ENCODE results near the gene PTPN2.
"Not testable (repeated sequence)": the region's sequence is repeated elsewhere in the genome, so short reads cannot be mapped to it uniquely, and the experiment has no call there.

The PTPN2 gene

DNA sequence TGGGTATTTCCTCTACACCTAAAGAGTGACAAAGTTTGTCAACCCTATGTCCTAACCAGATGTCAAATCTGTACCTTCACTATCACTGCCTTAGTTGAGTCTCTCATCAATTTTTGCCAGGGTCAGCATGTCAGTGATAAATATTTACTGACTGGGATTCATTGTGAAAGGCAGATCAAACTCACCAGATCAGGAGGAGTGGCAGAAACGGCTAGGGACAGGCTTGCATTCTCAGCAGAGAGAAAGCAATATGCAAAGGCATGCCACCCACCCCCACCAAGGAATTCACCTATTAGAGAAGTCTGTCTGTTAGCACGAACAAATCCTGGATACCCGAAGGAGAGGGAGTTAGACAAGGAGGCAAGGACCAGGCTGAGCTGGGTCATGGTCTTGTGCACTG lies 62.6 kb downstream of the PTPN2 start:
- no peak for DNase-seq

DNA sequence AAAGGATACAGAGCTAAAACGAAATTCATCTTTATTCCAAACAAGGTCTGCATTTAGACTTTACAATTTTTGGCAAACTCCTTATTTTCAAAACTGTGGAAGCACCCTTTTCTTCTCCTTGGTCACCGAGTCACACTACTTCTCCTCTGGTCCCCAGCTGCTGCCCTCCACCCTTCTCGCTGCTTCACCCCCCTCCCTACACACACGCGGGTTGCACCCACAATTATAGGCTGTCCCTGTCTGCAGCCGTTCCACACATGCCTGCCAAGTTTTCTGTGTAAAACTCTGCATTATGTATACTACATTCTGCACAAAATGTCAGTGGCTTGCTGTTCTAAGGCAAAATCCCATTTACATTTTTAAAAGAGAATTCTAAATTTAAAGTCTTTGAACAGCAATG lies 63.5 kb downstream of the PTPN2 start:
- DNase-seq, result no peak

DNA sequence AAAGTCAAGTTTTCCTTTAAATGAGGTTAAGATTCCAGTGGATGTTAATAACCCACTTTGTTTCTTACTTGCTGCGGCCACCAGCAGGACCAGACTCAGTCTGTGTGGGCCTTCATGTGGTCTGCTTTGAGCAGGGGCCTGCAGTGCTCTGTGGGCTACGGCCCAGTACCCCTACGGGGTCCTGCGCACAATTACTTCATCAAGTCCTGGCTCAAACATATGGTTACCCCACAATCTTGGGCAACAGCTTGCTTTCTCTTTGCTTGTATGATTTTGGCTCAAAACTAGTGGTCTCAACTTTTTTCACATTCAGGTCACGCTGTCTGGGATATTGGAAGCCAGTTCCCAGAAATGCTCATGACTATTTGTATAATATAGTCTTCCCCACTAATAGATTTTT lies 64.2 kb downstream of the PTPN2 start:
- DNase-seq, result no peak

DNA sequence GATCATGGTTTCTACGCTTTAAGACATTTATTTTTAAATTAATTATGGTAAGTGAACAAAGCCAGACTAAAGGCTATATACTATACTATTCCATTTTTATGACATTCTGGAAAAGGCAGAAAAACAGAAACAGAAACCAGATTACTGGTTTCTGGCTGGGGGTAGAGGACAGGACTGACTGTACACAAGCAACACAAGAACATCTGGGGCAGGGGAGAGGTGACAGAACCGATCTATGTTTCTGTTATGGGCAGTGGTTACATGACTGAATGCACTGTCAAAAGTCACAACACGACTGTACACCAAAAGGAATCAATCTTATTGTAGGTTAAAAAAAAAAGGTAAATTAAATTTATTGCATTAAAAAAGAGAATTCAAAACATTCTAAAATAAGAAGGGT lies 64.7 kb downstream of the PTPN2 start:
- no peak for DNase-seq

DNA sequence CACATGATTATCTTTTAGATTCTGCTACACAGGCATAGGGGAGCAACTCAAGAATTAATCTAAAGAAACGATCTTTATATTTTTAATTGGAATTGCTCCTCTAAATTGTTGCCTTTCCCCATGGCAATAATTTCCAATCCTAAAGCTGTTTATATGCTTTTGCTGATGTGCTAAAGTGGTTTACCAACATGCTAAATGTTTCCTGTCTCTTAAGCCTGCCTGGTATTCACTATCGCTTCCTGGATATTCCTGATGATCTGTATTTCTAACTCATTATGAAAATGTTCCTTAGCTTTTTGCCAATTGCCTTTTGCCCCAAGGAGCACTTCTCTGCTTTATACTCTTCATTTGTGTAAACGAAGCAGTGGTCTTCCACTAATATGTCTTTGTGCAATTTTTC lies 65.8 kb downstream of the PTPN2 start:
- no peak for DNase-seq

DNA sequence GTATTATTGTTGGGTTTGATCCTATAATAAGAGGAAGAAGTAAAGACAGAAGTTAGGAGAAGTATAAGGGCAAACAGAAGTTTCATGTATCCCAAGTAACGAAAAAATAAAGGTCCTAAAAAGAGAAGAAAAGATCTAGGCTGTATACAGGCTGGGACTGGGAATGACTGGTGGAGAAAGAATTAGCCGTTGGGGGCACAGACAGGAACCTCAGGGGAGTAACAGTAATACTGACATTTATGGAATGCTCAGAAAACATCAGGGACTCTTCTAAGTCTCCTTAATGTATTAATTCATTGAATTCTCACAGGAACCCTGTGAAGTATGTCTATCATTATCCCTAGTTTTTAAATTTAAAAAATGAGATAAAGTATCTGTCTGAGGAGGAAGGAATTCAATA lies 67.6 kb downstream of the PTPN2 start:
- DNase-seq, result no peak

DNA sequence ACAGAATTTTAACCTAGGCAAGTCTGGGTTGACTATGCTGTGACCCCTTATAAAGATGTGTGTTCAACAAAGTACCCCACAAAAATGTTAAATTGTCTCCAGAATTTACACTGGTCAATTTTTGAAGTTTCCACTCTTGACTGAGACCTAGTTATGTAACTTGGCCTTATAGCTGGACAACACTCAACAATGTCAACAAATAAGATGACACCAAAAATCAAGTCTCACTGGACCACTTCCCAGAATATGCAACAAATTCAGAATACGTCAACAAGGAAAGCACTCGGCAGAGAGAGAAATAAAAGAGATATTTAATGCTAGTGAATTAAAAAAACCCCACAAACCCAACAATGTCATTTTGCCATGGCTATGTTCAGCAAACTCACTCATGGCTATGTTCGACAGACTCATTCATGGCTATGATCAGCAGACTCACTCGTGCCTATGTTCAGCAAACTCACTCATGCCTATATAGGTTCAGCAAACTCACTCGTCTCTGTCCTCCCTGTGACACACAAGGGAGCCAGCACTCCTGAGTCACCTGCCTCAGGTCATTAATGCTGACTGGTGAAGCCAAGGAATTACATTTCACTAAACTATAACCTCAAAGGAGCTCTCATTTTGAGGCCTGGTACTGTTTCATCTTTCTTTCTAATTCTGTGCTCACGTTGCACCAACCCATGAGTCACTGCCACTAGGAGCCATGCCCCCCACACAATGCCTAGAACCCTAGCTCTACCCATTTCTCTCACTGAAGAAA lies 72.7 kb downstream of the PTPN2 start:
- no peak for DNase-seq

DNA sequence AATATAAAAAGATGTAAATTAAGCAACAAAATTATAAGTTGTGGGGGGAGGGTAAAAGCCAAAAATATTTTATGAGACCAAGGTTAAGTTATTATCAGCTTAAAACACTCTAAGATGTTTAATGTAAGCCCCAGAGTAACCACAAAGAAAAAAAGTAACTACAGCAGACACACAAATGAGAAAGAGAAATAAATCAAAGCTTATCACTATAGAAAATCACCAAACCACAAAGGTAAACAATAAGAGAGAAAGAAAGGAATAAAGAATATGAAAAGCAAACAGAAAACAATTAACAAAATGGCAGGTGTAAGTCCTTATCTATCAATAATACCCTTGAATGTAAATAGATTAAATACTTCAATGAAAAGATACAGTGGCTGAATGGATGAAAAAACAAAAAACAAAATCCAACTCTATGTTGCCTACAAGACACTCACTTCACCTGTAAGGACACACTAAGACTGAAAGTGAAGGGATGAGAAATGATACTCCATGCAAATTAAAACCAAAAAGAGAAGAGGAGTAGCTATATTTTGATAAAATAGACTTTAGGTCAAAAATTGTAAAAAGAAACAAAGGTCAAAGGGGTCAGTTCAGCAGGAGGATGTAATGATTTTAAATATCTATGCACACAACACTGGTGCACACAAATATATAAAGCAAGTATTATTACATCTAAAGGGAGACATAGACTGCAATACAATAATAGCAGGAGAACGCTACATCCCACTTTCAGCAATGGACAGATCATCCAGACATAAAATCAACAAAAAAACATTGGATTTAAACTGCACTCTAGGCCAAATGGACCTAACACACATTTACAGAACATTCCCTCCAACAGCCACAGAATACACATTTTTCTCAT lies 80.7 kb downstream of the PTPN2 start:
- DNase-seq, result no peak

DNA sequence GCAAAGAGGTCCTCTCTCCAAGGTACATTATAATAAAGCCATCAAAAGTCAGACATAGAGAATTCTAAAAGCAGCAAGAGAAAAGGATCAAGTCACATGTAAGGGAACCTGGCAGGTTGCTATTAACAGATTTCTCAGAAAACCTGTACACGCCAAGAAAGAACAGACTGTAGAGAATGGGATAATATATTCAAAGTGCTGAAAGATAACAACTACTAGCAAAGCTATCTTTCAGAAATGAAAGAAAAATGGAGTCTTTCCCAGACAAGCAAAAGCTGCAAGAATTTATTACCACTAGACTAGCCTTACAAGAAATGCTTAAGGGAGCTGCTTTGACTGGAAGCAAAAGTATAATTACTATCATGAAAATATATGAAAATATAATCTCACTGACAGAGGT lies 81.5 kb downstream of the PTPN2 start:
- DNase-seq, result no peak

DNA sequence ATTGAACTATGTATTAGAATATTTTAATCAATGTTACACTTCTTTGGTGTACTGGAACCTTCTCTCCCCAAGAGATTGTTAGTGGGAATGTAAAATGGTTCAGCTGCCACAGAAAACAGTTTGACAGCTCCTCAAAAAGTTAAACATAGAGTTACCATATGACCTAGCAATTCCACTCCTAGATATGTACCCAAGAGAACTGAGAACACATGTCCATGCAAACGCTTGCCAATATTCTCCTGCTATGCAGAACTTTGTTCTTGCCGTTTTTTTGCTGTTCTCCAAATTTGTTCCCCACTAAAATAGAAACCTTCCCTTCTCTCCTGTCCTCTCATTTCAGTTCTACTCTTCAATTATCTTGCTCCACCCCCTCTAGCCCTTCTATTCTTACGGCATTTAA lies 87.6 kb downstream of the PTPN2 start:
- no peak for DNase-seq

DNA sequence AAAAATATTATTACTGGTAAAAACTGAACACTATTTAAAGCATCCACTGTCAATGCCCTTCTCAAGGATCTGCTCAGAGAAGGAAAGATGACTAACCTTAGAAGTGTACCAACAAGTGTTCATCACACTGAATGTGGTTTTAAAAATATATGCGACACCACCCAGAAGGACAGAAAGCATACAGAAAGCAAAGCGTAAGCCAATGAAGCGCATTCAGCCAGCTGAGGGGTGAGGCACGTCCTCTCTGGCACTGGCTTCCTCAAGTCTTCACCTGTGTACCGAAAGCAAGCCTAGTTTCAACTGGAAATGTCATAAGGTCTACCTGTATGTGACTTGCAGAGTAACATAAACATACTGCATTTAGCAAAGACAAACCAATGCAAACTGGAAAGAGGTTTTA lies 92.4 kb downstream of the PTPN2 start:
- DNase-seq, result no peak

DNA sequence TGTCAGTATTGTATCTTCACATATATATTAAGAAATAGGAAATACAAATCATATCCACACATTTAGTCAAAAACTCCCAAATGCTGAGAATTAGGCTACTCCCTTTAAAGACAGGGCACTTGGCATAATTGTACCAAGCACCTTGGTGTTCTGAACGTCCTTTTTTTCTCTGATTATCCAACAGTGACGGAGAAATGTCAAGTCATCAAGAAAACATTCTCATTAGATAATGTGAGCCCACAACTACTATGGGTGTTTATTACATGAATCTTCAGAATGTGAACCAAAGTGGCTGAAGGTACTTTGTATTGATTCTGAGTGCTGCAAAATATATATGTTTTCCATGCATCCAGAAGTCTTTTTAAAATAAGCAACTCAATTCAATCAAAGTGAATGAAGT lies 97.4 kb downstream of the PTPN2 start:
- DNase-seq, result no peak

DNA sequence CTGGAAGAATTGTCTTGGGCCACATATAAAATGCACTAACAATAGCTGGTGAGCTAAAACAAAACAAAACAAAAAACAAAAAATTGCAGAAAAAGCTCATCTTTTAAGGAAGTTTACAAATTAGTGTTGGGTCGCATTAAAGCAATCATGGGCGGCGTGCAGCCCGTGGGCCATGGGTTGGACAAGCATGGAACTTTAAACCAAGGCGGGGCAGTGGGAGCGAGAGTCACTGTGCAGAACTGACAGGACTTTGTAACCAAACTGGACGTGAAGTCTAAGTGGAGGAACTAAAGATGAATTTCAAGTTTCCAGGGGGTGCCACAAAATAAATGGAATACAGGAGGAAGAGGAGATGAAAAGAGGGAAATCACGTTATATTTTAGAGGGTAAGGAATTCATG lies 100.5 kb downstream of the PTPN2 start:
- DNase-seq, result no peak

DNA sequence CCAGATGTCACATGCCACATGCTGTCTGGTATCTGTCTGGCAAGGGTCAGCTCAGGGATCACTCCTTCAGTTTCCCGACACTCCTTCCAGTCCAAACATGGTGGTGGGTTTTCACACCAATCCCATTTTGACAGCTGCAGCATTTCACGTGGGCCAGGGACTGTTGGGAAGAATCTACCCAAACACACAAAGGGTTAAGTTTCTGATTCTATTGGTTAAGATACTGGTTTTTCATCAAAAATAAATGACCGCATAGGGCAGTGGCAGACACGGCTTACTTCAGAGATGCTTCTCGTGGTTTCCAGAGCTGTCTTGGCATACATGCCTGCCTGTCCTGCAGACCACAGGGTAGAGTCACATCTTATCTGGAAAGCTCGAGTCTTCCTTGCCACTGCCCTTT lies 101.5 kb downstream of the PTPN2 start:
- no peak for DNase-seq

DNA sequence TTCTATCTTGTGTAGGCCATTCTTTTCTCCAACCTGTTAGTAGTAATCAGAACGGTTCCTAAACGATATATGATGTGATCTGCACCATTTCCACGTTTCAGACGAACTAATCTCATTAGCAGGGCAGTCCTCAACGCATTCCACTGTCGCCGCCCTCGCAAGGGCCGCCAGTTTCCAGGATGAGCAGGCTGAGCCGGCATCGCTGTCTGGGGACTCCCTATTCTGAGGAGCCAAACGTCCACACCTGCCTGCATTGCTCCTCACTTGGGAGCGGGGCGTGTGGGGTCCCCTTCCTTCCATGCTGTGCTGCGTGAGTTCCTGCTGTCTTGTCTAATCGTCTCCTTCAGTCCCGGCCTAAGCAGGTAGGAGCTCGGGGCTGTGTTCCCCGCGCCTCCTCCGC lies 104.6 kb downstream of the PTPN2 start:
- no peak for DNase-seq

DNA sequence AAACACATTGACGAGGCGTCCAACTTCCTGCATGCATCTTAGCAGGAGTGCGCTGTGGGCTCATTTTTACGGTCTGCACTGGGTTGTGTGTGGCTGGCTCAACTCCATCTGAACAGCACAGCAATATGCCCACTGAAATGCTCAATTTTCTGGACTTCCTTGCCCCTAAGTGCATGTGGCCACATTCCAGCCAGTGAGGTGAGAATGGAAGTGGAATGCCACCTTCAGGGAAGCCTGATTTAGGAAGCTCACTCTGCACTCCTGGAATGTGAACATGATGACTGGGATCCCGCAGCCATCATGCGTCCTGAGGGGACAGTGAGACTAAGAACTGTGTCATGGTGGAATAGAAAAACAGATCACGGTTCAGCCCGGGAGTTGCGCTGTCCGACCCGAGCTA lies 105.0 kb downstream of the PTPN2 start:
- no peak for DNase-seq

DNA sequence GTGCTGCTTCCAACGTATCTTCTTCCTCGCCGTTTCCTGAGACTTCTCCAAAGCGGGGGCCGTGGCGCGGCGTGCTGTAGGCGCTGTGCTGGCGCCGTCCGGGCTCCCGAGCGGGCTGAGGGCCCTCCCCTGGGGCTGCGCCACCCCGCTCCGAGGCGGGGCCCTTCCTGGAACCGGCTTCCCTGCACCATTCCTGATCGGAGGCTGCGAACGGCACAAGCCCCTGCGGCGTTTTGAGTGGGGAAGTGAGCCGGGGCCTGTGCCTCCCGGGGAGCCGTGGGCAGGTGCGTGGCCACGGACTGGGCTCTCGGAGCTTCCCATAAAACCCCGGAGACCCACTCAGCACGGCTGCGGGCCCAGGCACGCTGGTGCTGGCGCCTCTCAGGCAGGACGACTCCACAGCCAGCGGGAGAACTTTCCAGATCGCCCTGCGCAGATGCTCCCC lies 106.5 kb downstream of the PTPN2 start:
- no peak for DNase-seq

DNA sequence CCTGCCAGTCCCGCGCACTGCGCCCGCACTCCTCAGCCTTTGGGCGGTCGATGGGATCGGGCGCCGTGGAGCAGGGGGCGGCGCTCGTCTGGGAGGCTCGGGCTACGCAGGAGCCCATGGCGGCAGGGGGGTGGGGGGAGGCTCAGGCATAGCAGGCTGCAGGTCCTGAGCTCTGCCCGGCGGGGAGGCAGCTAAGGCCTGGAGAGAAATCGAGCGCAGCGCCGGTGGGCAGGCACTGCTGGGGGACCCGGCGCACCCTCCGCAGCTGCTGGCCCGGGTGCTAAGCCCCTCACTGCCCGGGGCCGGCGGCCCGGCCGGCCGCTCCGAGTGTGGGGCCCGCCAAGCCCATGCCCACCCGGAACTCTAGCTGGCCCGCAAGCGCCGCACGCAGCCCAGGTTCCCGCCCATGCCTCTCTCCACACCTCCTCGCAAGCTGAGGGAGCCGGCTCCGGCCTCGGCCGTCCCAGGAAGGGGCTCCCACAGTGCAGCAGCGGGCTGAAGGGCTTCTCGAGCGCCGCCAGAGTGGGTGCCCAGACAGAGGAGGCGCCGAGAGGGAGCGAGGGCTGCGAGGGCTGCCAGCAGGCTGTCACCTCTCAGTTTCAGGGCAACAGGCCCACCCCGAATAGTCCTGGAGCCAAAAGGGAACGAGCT lies 107.1 kb downstream of the PTPN2 start:
- DNase-seq, result no peak

DNA sequence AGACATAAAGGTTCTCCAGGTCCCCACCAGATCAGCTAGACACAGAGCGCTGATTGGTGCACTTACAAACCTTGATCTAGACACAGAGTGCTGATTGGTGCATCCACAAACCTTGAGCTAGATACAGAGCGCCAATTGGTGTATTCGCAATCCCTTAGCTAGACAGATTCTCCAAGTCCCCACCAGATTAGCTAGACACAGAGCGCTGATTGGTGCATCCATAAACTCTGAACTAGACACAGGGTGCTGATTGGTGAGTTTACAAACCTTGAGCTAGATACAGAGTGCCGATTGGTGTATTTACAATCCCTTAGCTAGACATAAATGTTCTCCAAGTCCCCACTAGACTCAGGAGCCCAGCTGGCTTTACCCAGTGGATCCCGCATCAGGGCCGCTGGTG lies 107.6 kb downstream of the PTPN2 start:
- not testable (repeated sequence) for DNase-seq

DNA sequence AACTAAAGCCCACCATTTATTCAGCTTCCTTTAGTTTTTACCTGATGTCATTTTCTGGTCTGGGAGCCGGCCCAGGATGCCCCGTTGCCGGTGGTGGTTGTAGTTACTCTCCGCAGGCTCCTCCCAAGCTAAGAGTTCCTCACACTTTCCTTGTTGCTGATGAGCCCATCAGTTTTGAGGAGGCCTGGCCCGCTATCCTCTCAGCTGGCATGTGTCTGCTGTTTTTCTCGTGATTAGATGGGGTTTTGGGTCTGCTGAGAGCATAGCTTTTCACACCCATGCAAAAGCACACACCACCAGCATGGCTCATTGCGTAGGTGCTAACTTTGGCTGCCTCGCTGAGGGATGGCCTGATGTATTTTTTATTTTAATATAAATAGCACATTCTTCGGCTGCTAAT lies 109.1 kb downstream of the PTPN2 start:
- no peak for DNase-seq

DNA sequence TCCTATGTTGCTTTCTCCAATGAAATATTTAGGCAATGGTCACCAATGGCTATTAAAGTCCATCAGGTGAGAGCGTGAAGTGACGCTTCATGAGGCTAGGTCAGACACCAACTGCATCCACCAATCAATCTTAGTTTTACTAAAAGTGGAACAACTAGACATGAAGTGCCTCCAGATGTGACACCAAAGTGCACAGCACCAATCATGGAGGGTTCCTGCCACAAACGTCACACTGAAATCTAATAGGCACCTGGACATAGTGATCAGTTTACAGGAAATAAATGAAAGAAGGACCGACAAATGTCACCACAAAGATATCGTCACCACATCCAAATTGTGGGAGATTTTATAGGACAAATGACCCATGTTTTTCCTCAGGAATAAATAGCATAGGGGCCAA lies 110.7 kb downstream of the PTPN2 start:
- no peak for DNase-seq

DNA sequence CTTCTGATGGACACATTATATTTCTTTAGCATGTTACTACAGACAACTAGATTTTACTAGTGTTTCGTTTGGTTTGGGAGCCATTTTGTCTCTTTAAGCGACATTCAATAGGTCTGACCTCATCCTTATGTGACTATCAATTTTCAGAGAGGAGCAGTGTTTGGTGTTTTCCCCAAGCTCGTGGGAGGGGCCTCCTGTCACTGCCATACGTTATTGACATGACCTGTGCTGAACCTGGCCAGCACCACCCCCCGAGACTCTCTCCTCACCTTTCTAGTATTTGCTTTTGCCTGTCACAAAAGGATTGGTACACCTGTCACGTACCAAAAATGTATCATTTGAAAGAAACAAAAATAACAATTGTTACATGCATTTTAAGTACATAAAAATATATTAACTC lies 111.9 kb downstream of the PTPN2 start:
- no peak for DNase-seq

DNA sequence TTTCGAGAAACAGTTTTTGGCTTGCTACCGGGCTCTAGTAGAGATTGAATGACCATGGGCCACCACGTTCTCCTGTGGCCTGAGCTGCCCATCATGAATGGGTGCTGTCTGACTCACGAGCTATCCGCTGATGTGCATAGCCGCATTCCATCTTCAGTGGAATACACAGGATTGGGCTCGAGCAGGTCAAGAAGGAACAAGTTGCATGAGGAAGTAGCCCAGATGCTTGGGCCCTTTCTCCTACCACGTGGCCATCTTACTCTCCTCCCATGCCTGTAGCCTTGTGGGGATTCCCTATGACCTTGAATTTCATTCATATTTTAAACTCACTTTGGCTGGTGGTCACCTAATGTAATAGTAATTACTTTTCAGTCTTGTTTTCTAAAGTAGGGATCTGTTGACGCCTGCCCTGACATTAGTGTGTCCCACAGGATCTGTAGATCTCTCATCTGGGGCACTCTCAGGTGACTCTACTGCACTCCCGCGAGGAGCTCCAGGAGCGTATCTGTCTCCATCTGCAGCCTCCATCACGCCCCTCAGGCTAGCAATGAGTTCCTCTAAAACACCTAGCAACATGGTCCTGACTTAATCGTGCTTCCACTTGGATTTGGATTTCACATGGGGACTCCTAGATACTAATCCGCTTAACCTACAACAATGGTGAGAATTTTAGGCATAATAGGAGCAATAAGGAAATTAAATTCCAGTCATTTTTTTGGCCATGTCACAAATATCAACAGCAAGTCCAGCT lies 113.4 kb downstream of the PTPN2 start:
- DNase-seq, result no peak
